T-helper 1 cell (primary cell): ENCODE results near the gene CTBS.

Experiments
- DNase-seq, 5 donors: peaks; one replicate each; pipeline ENCODE4 v3.0.0-alpha.2; 2012 to 2020

CTBS gene

GRCh38 chr1:84505493-84506001 lies 68.7 kb downstream of the CTBS start:
- no peak for DNase-seq

GRCh38 chr1:84504580-84505492 lies 69.4 kb downstream of the CTBS start:
- DNase-seq: no peak

DNA sequence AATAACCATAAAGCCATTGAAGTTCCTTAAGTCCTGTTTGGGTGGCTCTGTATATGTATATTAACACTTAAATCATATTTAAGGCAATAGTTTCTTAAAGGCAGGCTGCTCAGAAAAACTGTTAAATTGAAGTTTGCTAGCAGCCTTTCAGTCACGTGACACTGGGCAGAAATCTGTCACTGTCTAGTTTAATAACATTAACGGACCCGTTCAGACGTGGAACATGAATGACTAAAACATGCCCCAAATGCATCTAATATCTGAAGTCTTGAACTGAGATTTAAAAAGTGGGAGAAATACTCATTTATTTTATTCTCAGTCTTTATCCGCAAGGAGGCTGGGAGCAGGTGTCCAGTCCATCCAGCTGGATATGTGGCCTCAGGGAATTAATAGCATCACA lies 71.3 kb downstream of the CTBS start:
- no peak for DNase-seq
